Measurements from ENCODE around the gene FUT9. TPM values are rescaled to one million over a fixed set of nuclear protein-coding genes. Genes with fewer than 3 reads are reported as not detected.

FUT9 gene
- total and polyA plus RNA-seq, 2 experiments from 2014 or later = 2.1 to 6.8 TPM

DNA sequence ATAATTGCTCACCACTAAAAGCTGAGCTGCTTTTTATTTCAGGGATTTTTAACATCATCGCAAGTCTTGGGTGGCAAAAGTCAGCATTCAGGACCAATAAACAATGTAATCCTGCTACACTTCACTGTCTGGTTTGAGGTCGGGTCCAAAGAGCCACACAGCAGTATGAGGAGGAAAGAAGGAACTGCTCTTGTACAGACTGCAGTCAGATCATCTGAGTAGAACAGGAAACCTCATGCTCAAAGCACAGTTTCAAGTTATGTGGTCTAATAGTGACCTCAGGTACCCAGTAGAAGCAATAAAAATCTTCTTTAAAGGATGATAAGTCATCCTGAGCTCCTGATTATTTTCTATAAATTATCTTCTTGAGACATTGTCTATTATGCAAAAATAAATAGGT lies 211.4 kb downstream of the FUT9 start:
- H3K27me3 ChIP-seq (ENCODE audit: insufficient read depth) = no peaks in the 10 kb centered on the region
- no peak overlapping the region for H3K27ac ChIP-seq (ENCODE audit: low read depth)
- no peaks in the 10 kb centered on the region for H3K9me2 ChIP-seq (ENCODE audit: insufficient read depth)
- H3K4me1 Mint-ChIP-seq = peaks cover 35% of the 10 kb centered on the region
- H3K4me2 ChIP-seq = no peak overlapping the region
- no peak for ATAC-seq
- no peak overlapping the region for H2AFZ ChIP-seq
- H4K20me1 ChIP-seq (replicated peaks; ENCODE audit: insufficient read depth) = no peaks in the 10 kb centered on the region
- no peak overlapping the region for H3K4me3 Mint-ChIP-seq
- no peaks in the 10 kb centered on the region for H3K36me3 ChIP-seq (ENCODE audit: insufficient read depth)
- peaks cover 18% of the 10 kb centered on the region for H3K4me1 ChIP-seq (ENCODE audit: insufficient read depth)
- H3K27me3 Mint-ChIP-seq (ENCODE audit: insufficient read depth, low read depth, poor library complexity) = no peaks in the 10 kb centered on the region
- no peak for TF ChIP-seq CREB1 (CRISPR knock-in tag; IDR thresholded peaks at IDR 0.05; ENCODE audit: low read depth)
- no peak for TF ChIP-seq JUNB (IDR thresholded peaks at IDR 0.05; ENCODE audit: unreplicated experiment)
- TF ChIP-seq POLR2AphosphoS5 (IDR thresholded peaks at IDR 0.05; ENCODE audit: low read depth) = no peak
- no peak for TF ChIP-seq ZNF114 (CRISPR knock-in tag; IDR thresholded peaks at IDR 0.05)
- TF ChIP-seq ZNF331 (CRISPR knock-in tag; IDR thresholded peaks at IDR 0.05; ENCODE audit: low read depth) = no peak
- no peak for TF ChIP-seq STAT1 (IDR thresholded peaks at IDR 0.05; ENCODE audit: unreplicated experiment)
- TF ChIP-seq NANOG (IDR thresholded peaks at IDR 0.05; ENCODE audit: borderline replicate concordance) = no peak
- peaks cover 3% of the 10 kb centered on the region; the same call in 1 of the 3 replicates for H3K9me3 Mint-ChIP-seq
- no peaks in the 10 kb centered on the region for H3K79me2 ChIP-seq (replicated peaks; ENCODE audit: insufficient read depth)
- no peaks in the 10 kb centered on the region for H3F3A ChIP-seq (replicated peaks; ENCODE audit: low read depth)
- no peak for DNase-seq (ENCODE audit: low spot score)
- no peaks in the 10 kb centered on the region; the same call in 2 of the 3 replicates for H3K36me3 Mint-ChIP-seq (ENCODE audit: low read depth)
- H3K27ac Mint-ChIP-seq = no peak overlapping the region
- H3K4me3 ChIP-seq = no peak overlapping the region

DNA sequence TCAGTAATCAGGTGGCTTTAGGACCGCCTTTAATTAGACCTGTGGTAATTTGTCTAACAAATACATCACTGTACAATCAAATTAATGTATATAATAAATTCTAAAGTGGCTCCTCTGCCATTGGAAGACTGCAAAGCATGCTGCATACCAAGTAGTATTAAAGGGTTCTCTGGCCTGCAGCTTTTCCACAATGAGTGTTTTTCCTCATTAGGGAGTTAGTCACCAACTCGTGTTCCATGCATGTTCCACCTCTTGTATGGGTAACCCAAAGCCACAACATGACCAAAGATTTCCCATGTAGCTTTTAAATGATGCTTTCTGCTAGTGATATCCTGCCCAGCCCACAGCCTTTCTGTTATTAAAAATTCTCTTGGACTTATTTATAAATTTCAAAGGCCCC lies 218.7 kb downstream of the FUT9 start:
- Histone ChIP-seq H2AFZ (no peak overlapping the region), H3K4me3 (no peak overlapping the region), H3K4me1 (ENCODE audit: insufficient read depth) (no peaks in the 10 kb centered on the region), H3K27ac (ENCODE audit: low read depth) (no peak overlapping the region), H4K20me1 (replicated peaks; ENCODE audit: insufficient read depth) (no peaks in the 10 kb centered on the region), H3K27me3 (ENCODE audit: insufficient read depth) (no peaks in the 10 kb centered on the region), H3F3A (replicated peaks; ENCODE audit: low read depth) (no peaks in the 10 kb centered on the region), H3K79me2 (replicated peaks; ENCODE audit: insufficient read depth) (no peaks in the 10 kb centered on the region), H3K9me2 (ENCODE audit: insufficient read depth) (no peaks in the 10 kb centered on the region), H3K36me3 (ENCODE audit: insufficient read depth) (no peaks in the 10 kb centered on the region), H3K4me2 (no peak overlapping the region)
- TF ChIP-seq NANOG (IDR thresholded peaks at IDR 0.05; ENCODE audit: borderline replicate concordance) (no peak), ZNF114 (CRISPR knock-in tag; IDR thresholded peaks at IDR 0.05) (no peak), ZNF331 (CRISPR knock-in tag; IDR thresholded peaks at IDR 0.05; ENCODE audit: low read depth) (no peak), EZH2 (IDR thresholded peaks at IDR 0.05; ENCODE audit: low read depth, unreplicated experiment) (no peak), EZH2phosphoT487 (IDR thresholded peaks at IDR 0.05; ENCODE audit: unreplicated experiment) (no peak)
- TF ChIP-seq, protein P1, sequence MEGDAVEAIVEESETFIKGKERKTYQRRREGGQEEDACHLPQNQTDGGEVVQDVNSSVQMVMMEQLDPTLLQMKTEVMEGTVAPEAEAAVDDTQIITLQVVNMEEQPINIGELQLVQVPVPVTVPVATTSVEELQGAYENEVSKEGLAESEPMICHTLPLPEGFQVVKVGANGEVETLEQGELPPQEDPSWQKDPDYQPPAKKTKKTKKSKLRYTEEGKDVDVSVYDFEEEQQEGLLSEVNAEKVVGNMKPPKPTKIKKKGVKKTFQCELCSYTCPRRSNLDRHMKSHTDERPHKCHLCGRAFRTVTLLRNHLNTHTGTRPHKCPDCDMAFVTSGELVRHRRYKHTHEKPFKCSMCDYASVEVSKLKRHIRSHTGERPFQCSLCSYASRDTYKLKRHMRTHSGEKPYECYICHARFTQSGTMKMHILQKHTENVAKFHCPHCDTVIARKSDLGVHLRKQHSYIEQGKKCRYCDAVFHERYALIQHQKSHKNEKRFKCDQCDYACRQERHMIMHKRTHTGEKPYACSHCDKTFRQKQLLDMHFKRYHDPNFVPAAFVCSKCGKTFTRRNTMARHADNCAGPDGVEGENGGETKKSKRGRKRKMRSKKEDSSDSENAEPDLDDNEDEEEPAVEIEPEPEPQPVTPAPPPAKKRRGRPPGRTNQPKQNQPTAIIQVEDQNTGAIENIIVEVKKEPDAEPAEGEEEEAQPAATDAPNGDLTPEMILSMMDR (conservative IDR thresholded peaks at IDR 0.05; ENCODE audit: low read depth in 2 of 2) = no peak
- TF ChIP-seq, protein P2, sequence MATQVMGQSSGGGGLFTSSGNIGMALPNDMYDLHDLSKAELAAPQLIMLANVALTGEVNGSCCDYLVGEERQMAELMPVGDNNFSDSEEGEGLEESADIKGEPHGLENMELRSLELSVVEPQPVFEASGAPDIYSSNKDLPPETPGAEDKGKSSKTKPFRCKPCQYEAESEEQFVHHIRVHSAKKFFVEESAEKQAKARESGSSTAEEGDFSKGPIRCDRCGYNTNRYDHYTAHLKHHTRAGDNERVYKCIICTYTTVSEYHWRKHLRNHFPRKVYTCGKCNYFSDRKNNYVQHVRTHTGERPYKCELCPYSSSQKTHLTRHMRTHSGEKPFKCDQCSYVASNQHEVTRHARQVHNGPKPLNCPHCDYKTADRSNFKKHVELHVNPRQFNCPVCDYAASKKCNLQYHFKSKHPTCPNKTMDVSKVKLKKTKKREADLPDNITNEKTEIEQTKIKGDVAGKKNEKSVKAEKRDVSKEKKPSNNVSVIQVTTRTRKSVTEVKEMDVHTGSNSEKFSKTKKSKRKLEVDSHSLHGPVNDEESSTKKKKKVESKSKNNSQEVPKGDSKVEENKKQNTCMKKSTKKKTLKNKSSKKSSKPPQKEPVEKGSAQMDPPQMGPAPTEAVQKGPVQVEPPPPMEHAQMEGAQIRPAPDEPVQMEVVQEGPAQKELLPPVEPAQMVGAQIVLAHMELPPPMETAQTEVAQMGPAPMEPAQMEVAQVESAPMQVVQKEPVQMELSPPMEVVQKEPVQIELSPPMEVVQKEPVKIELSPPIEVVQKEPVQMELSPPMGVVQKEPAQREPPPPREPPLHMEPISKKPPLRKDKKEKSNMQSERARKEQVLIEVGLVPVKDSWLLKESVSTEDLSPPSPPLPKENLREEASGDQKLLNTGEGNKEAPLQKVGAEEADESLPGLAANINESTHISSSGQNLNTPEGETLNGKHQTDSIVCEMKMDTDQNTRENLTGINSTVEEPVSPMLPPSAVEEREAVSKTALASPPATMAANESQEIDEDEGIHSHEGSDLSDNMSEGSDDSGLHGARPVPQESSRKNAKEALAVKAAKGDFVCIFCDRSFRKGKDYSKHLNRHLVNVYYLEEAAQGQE (IDR thresholded peaks at IDR 0.05; ENCODE audit: unreplicated experiment) = no peak
- TF ChIP-seq, protein P3, sequence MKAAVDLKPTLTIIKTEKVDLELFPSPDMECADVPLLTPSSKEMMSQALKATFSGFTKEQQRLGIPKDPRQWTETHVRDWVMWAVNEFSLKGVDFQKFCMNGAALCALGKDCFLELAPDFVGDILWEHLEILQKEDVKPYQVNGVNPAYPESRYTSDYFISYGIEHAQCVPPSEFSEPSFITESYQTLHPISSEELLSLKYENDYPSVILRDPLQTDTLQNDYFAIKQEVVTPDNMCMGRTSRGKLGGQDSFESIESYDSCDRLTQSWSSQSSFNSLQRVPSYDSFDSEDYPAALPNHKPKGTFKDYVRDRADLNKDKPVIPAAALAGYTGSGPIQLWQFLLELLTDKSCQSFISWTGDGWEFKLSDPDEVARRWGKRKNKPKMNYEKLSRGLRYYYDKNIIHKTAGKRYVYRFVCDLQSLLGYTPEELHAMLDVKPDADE (IDR thresholded peaks at IDR 0.05) = no peak
- no peaks in the 10 kb centered on the region for H3K9me3 Mint-ChIP-seq
- H3K36me3 Mint-ChIP-seq (ENCODE audit: low read depth) = no peaks in the 10 kb centered on the region
- H3K4me1 Mint-ChIP-seq = peaks cover 12% of the 10 kb centered on the region
- no peaks in the 10 kb centered on the region for H3K27me3 Mint-ChIP-seq (ENCODE audit: insufficient read depth, low read depth, poor library complexity)
- ATAC-seq = no peak
- DNase-seq (ENCODE audit: low spot score) = no peak
- H3K4me3 Mint-ChIP-seq = no peak overlapping the region
- H3K27ac Mint-ChIP-seq = no peak overlapping the region

Data from GM23338 (cell line).